ENCODE results near the gene TICAM2. TPM values are rescaled to one million over a fixed set of nuclear protein-coding genes. Genes with fewer than 3 reads are reported as not detected.

TICAM2 gene
- total RNA-seq, 3 donors from 2014 or later = 0.98 to 1.6 (median 1.5) TPM

GRCh38 chr5:115532517-115532916 is 69.8 kb downstream of the TICAM2 start:
- no peak for DNase-seq (ENCODE audit: low spot score in 2 of 2)
- peaks cover 0 to 6% of the 10 kb centered on the region in 2 donors for H3K4me1 ChIP-seq
- H3K9me3 ChIP-seq = no peaks in the 10 kb centered on the region
- H3K36me3 ChIP-seq = no peaks in the 10 kb centered on the region
- no peak for TF ChIP-seq POLR2A (IDR thresholded peaks at IDR 0.05)
- TF ChIP-seq POLR2AphosphoS5 (IDR thresholded peaks at IDR 0.05) = no peak
- TF ChIP-seq CTCF (IDR thresholded peaks at IDR 0.05) = no peak
- intact Hi-C loops (cut with DNase I; ENCODE audit: low total_unique reads) = no loop called here
- no peak overlapping the region for H3K27ac ChIP-seq
- no peaks in the 10 kb centered on the region for H3K27me3 ChIP-seq
- H3K4me3 ChIP-seq = no peak overlapping the region

- intact Hi-C loops (cut with DNase I; ENCODE audit: low total_unique reads) = no loop called here
- Histone ChIP-seq H3K36me3 (no peaks in the 10 kb centered on the region), H3K4me3 (no peak overlapping the region), H3K27ac (no peak overlapping the region), H3K9me3 (no peaks in the 10 kb centered on the region), H3K4me1 (peaks cover 0 to 6% of the 10 kb centered on the region in 2 donors), H3K27me3 (no peaks in the 10 kb centered on the region)
- TF ChIP-seq CTCF (IDR thresholded peaks at IDR 0.05) (no peak), POLR2A (IDR thresholded peaks at IDR 0.05) (no peak), POLR2AphosphoS5 (IDR thresholded peaks at IDR 0.05) (no peak)
- no peak for DNase-seq (ENCODE audit: low spot score in 2 of 2)
Observed at GRCh38 chr5:115531787-115532367, 70.4 kb downstream of the TICAM2 start.

GRCh38 chr5:115531380-115531779 is 70.9 kb downstream of the TICAM2 start:
- intact Hi-C loops (cut with DNase I; ENCODE audit: low total_unique reads) = no loop called here
- H3K4me3 ChIP-seq = no peak overlapping the region

GRCh38 chr5:115530426-115530825 is 71.9 kb downstream of the TICAM2 start:
- Histone ChIP-seq H3K27ac (no peak overlapping the region), H3K4me1 (peaks cover 0 to 6% of the 10 kb centered on the region in 2 donors), H3K36me3 (no peaks in the 10 kb centered on the region), H3K4me3 (no peak overlapping the region), H3K9me3 (no peaks in the 10 kb centered on the region), H3K27me3 (no peaks in the 10 kb centered on the region)
- no peak for TF ChIP-seq POLR2AphosphoS5 (IDR thresholded peaks at IDR 0.05)
- no peak for TF ChIP-seq CTCF (IDR thresholded peaks at IDR 0.05)
- no peak for TF ChIP-seq POLR2A (IDR thresholded peaks at IDR 0.05)
- intact Hi-C loops (cut with DNase I; ENCODE audit: low total_unique reads) = no loop called here
- no peak for DNase-seq (ENCODE audit: low spot score in 2 of 2)

More at GRCh38 chr5:115531380-115531779, 70.9 kb downstream of the TICAM2 start:
- TF ChIP-seq POLR2A (IDR thresholded peaks at IDR 0.05) = no peak
- TF ChIP-seq POLR2AphosphoS5 (IDR thresholded peaks at IDR 0.05) = no peak
- no peak for TF ChIP-seq CTCF (IDR thresholded peaks at IDR 0.05)
- Histone ChIP-seq H3K27me3 (no peaks in the 10 kb centered on the region), H3K36me3 (no peaks in the 10 kb centered on the region), H3K27ac (no peak overlapping the region), H3K4me1 (peaks cover 0 to 6% of the 10 kb centered on the region in 2 donors), H3K9me3 (no peaks in the 10 kb centered on the region)
- DNase-seq (ENCODE audit: low spot score in 2 of 2) = no peak

Other genes with a start within 250 kb of the TICAM2 start
- gene FEM1C, start 57.7 kb downstream of the TICAM2 start, total RNA-seq = 10 to 100 TPM; 19.3 to 30.6 (median 23.7) TPM
- gene TMED7, start 23.6 kb upstream of the TICAM2 start, total RNA-seq = 10 to 100 TPM; 74.4 to 94.7 (median 80.5) TPM
- 100 to 1,000 TPM in 1 of 3 donors, 10 to 100 TPM in 2; 47.7 to 342 (median 54.7) TPM for gene CDO1, start 214.2 kb upstream of the TICAM2 start, total RNA-seq
- 10 to 100 TPM; 46.0 to 63.0 (median 50.8) TPM for gene ATG12, start 239.1 kb upstream of the TICAM2 start, total RNA-seq
- 10 to 100 TPM; 74.7 to 93.7 (median 89.9) TPM for gene AP3S1, start 239.5 kb upstream of the TICAM2 start, total RNA-seq

Measured in breast epithelium (tissue), 4 donors.